H9 (cell line): ENCODE results near the gene PLD1. TPM values are rescaled to one million over a fixed set of nuclear protein-coding genes. Genes with fewer than 3 reads are reported as not detected.
"Not testable (repeated sequence)": the region's sequence is repeated elsewhere in the genome, so short reads cannot be mapped to it uniquely, and the experiment has no call there.

Experiments used
- DNase-seq: peaks from one replicate; pipeline ENCODE4 v3.0.0-alpha.2; 2017
- H2AFZ ChIP-seq: one replicate; pipeline ENCODE4 v1.6.1; 2013; ENCODE audit warnings: mild to moderate bottlenecking, low read length, control low read depth, moderate library complexity
- H2AK5ac ChIP-seq: 2 replicates; pipeline ENCODE4 v1.6.1; 2013; ENCODE audit warnings: low read length, control low read depth, mixed read lengths; ENCODE audit not compliant: insufficient read length
- H2BK120ac ChIP-seq: one replicate; pipeline ENCODE4 v1.6.1; 2013; ENCODE audit warnings: low read depth, mild to moderate bottlenecking, low read length, control low read depth, inconsistent platforms; ENCODE audit not compliant: poor library complexity, severe bottlenecking
- H2BK12ac ChIP-seq: 2 replicates; pipeline ENCODE4 v1.6.1; 2013; ENCODE audit warnings: low read length, control low read depth, mixed read lengths, low read depth; ENCODE audit not compliant: insufficient read length
- H2BK15ac ChIP-seq: 2 replicates; pipeline ENCODE4 v1.6.1; 2013; ENCODE audit warnings: low read depth, low read length, control low read depth
- H2BK20ac ChIP-seq: one replicate; pipeline ENCODE4 v1.6.1; 2013; ENCODE audit warnings: low read depth, mild to moderate bottlenecking, low read length, control low read depth, inconsistent platforms; ENCODE audit not compliant: poor library complexity, severe bottlenecking
- H2BK5ac ChIP-seq: 2 replicates; pipeline ENCODE4 v1.6.1; 2013; ENCODE audit warnings: low read length, control low read depth, mixed read lengths; ENCODE audit not compliant: insufficient read length
- H3K14ac ChIP-seq: 2 replicates; pipeline ENCODE4 v1.6.1; 2013; ENCODE audit warnings: low read length, control low read depth; ENCODE audit not compliant: insufficient read depth
- H3K18ac ChIP-seq: 2 replicates; pipeline ENCODE4 v1.6.1; 2013; ENCODE audit warnings: low read depth, mild to moderate bottlenecking, mixed read lengths, low read length, control low read depth; ENCODE audit not compliant: insufficient read length
- H3K23ac ChIP-seq: 2 replicates; pipeline ENCODE4 v1.6.1; 2013; ENCODE audit warnings: low read length, control low read depth, mixed read lengths, low read depth; ENCODE audit not compliant: insufficient read length
- H3K23me2 ChIP-seq: 2 replicates; pipeline ENCODE4 v1.6.1; 2013; ENCODE audit warnings: low read depth, mild to moderate bottlenecking, mixed read lengths, low read length, control low read depth; ENCODE audit not compliant: insufficient read length, poor library complexity, severe bottlenecking
- H3K27ac ChIP-seq: 2 replicates; pipeline ENCODE4 v1.5.1; 2013; ENCODE audit warnings: low read length, control low read depth, mixed read lengths, low read depth; ENCODE audit not compliant: insufficient read length
- H3K27me3 ChIP-seq: 2 replicates; pipeline ENCODE4 v1.6.1; 2013; ENCODE audit warnings: low read length, control low read depth, inconsistent platforms; ENCODE audit not compliant: insufficient read depth
- H3K4ac ChIP-seq: 2 replicates; pipeline ENCODE4 v1.6.1; 2013; ENCODE audit warnings: low read depth, mild to moderate bottlenecking, control low read depth, inconsistent platforms, low read length, moderate library complexity
- H3K4me1 ChIP-seq: 2 replicates; pipeline ENCODE4 v1.6.1; 2013; ENCODE audit warnings: low read length, control low read depth, inconsistent platforms; ENCODE audit not compliant: insufficient read depth
- H3K4me2 ChIP-seq: 2 replicates; pipeline ENCODE4 v1.6.1; 2013; ENCODE audit warnings: low read length, control low read depth, mixed read lengths; ENCODE audit not compliant: insufficient read length, insufficient read depth
- H3K56ac ChIP-seq: 2 replicates; pipeline ENCODE4 v1.6.1; 2013; ENCODE audit warnings: low read depth, mild to moderate bottlenecking, mixed read lengths, low read length, control low read depth; ENCODE audit not compliant: insufficient read length
- H3K79me1 ChIP-seq: 2 replicates; pipeline ENCODE4 v1.6.1; 2013; ENCODE audit warnings: low read depth, mild to moderate bottlenecking, moderate library complexity, low read length, control low read depth, inconsistent platforms; ENCODE audit not compliant: insufficient read depth, poor library complexity, severe bottlenecking
- H3K79me2 ChIP-seq: 2 replicates; pipeline ENCODE4 v1.6.1; 2013; ENCODE audit warnings: low read length, control low read depth, inconsistent platforms; ENCODE audit not compliant: insufficient read depth
- H3K9ac ChIP-seq: 2 replicates; pipeline ENCODE4 v1.6.1; 2013; ENCODE audit warnings: low read length, control low read depth, mixed read lengths; ENCODE audit not compliant: insufficient read length; ENCODE audit errors: extremely low read depth
- H3K9me3 ChIP-seq: one replicate; pipeline ENCODE4 v1.6.1; 2013; ENCODE audit warnings: low read depth, low read length, inconsistent platforms; ENCODE audit not compliant: control insufficient read depth
- H3T11ph ChIP-seq: one replicate; pipeline ENCODE4 v1.6.1; 2013; ENCODE audit warnings: mild to moderate bottlenecking, low read length, control low read depth, inconsistent platforms
- H4K20me1 ChIP-seq: one replicate; pipeline ENCODE4 v1.6.1; 2013; ENCODE audit not compliant: control insufficient read depth, insufficient read length, insufficient read depth
- H4K5ac ChIP-seq: 2 replicates; pipeline ENCODE4 v1.6.1; 2013; ENCODE audit warnings: low read depth, mild to moderate bottlenecking, mixed read lengths, low read length, control low read depth; ENCODE audit not compliant: insufficient read length
- H4K8ac ChIP-seq: replicated peaks from 2 replicates; pipeline ENCODE4 v1.6.1; 2013; ENCODE audit warnings: low read length, control low read depth, mixed read lengths, low read depth; ENCODE audit not compliant: insufficient read length
- H4K91ac ChIP-seq: 2 replicates; pipeline ENCODE4 v1.6.1; 2013; ENCODE audit warnings: low read depth, mild to moderate bottlenecking, moderate library complexity, mixed read lengths, low read length, control low read depth; ENCODE audit not compliant: insufficient read length
- H3K27ac Mint-ChIP-seq, 3 experiments: 2 replicates in 2 of 3; 3 replicates in 1 of 3; pipeline ENCODE4 v1.8.0; 2020 to 2021; ENCODE audit warnings: mixed read lengths in 3 of 3, mild to moderate bottlenecking in 1 of 3, moderate library complexity in 1 of 3
- H3K27me3 Mint-ChIP-seq: 2 replicates; pipeline ENCODE4 v1.8.0; 2021; ENCODE audit warnings: low read depth, mild to moderate bottlenecking, moderate library complexity, mixed read lengths
- H3K36me3 Mint-ChIP-seq, 3 experiments: 2 replicates in 2 of 3; 3 replicates in 1 of 3; pipeline ENCODE4 v1.8.0; 2020 to 2021; ENCODE audit warnings: low read depth in 3 of 3, mixed read lengths in 3 of 3; ENCODE audit not compliant: insufficient read depth in 1 of 3
- H3K4me1 Mint-ChIP-seq, 2 experiments: 2 replicates each; pipeline ENCODE4 v1.8.0; 2020; ENCODE audit warnings: mixed read lengths in 2 of 2
- H3K4me3 Mint-ChIP-seq, 2 experiments: 2 replicates in 1 of 2; 3 replicates in 1 of 2; pipeline ENCODE4 v1.8.0; 2020 to 2021; ENCODE audit warnings: mild to moderate bottlenecking in 2 of 2, mixed read lengths in 2 of 2, moderate library complexity in 1 of 2
- H3K9me3 Mint-ChIP-seq, 2 experiments: 2 replicates in 1 of 2; 3 replicates in 1 of 2; pipeline ENCODE4 v1.8.0; 2020; ENCODE audit warnings: mild to moderate bottlenecking in 2 of 2, mixed read lengths in 2 of 2, moderate library complexity in 1 of 2
- WGBS: extraction: QIAGEN DNeasy Blood & Tissue Kit; methylation state at CpG from one replicate; pipeline ENCODE4 v1.1.7; 2013; ENCODE audit warnings: missing lambda C conversion rate, low lambda C conversion rate, mixed read lengths; ENCODE audit not compliant: insufficient read length; ENCODE audit errors: extremely low coverage; 5-methylcytosine and 5-hydroxymethylcytosine counted together
- total RNA-seq: library from RNA; stranded (reverse); gene quantifications from 2 replicates; pipeline ENCODE4 v1.2.1, GENCODE V29; 2021

PLD1 gene
- total RNA-seq, 1 experiment from 2014 or later: 1.8 TPM

GRCh38 chr3:171858770-171859169 is 48.5 kb upstream of the PLD1 start:
- H3K4me3 Mint-ChIP-seq, H4K91ac ChIP-seq: not testable (repeated sequence)
- no CpG with 5 or more reads among the region's 4 CpGs for WGBS

More at GRCh38 chr3:171858770-171859169, 48.5 kb upstream of the PLD1 start:
- Mint-ChIP-seq H3K4me1 (peaks cover 11% of the 10 kb centered on the region in 2 experiments), H3K36me3 (peaks cover 18 to 35% (median 20%) of the 10 kb centered on the region in 3 experiments), H3K9me3 (peaks cover 39 to 44% of the 10 kb centered on the region in 2 experiments)
- H3K9ac ChIP-seq, H3K56ac ChIP-seq, H4K20me1 ChIP-seq, H2BK120ac ChIP-seq, H3K79me1 ChIP-seq, H3K14ac ChIP-seq, H3T11ph ChIP-seq, H2BK20ac ChIP-seq, H3K4me2 ChIP-seq, H2BK5ac ChIP-seq, H3K27me3 ChIP-seq, H3K4ac ChIP-seq, H3K27me3 Mint-ChIP-seq, H3K27ac ChIP-seq, H3K4me1 ChIP-seq, H3K23ac ChIP-seq, H4K8ac ChIP-seq, H2AFZ ChIP-seq, H2BK12ac ChIP-seq, H3K18ac ChIP-seq, H2BK15ac ChIP-seq, H3K23me2 ChIP-seq, H2AK5ac ChIP-seq, DNase-seq, H4K5ac ChIP-seq, H3K79me2 ChIP-seq, H3K9me3 ChIP-seq, H3K27ac Mint-ChIP-seq: not testable (repeated sequence)
